ENCODE data around the gene NPC1.

DNA sequence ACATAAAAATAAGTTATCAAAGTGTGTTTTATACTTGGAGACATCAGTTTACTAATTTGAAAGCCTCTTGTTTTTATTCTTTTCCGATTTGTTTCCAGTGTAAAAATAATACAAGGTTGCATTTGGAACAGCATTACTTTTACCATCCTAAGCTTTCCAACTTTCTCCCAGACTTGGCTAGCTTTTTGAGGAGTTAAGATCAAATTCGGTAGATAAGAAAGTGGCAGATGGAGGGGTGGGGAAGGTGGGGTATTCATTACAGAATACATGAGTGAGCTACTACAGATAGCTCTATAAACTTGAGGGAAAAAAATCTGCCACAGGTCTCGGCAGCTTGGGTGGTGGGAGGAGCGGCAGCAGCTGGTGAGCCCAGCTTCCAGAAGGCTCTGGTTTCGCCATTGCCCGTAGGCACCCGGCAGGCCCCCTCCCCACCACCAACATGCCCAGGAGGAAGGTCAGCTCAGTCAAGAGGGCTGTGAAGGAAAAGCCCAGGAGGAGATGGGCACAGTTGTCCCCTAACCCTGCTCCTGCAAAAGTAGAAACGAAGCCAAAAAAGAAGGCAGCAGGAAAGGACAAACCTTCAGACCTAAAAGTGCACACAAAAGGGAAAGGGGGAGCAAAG lies 101.6 kb downstream of the NPC1 start:
- TF ChIP-seq POLR2AphosphoS5 (IDR thresholded peaks at IDR 0.05; ENCODE audit: low read depth, low read length) (no peak), TAF1 (IDR thresholded peaks at IDR 0.05; ENCODE audit: borderline replicate concordance, insufficient read depth, low read length) (no peak), REST (IDR thresholded peaks at IDR 0.05; ENCODE audit: insufficient read depth in 1 of 2, low read depth in 2 of 2, low read length in 2 of 2) (no peak), SIN3A (IDR thresholded peaks at IDR 0.05; ENCODE audit: borderline replicate concordance, insufficient read depth, low read length) (no peak), FOXP2 (optimal IDR thresholded peaks at IDR 0.05; ENCODE audit: borderline replicate concordance, extremely low read depth, extremely low read length, insufficient read depth) (no peak)

All from PFSK-1 (cell line).